Measurements from ENCODE around the gene PRKCB.

The PRKCB gene

GRCh38 chr16:24070851-24071250, 235.1 kb downstream of the PRKCB start:
- DNase-seq, result peak; percentile 40
- no peak overlapping the region for H3K27ac Mint-ChIP-seq
- H3K36me3 Mint-ChIP-seq (ENCODE audit: low read depth), result peaks cover 13% of the 10 kb centered on the region
- no peaks in the 10 kb centered on the region for H3K9me3 Mint-ChIP-seq
- H3K4me3 Mint-ChIP-seq, result no peak overlapping the region
- peaks cover 40% of the 10 kb centered on the region for H3K4me1 Mint-ChIP-seq (ENCODE audit: low read depth)
- H3K27me3 Mint-ChIP-seq, result no peaks in the 10 kb centered on the region

GRCh38 chr16:24071666-24072360, 236.0 kb downstream of the PRKCB start:
- no peaks in the 10 kb centered on the region for H3K27me3 Mint-ChIP-seq
- H3K27ac Mint-ChIP-seq, result peak overlapping the region; percentile 33
- no peaks in the 10 kb centered on the region for H3K9me3 Mint-ChIP-seq
- H3K4me3 Mint-ChIP-seq, result no peak overlapping the region
- H3K4me1 Mint-ChIP-seq (ENCODE audit: low read depth), result peaks cover 50% of the 10 kb centered on the region
- no peak for DNase-seq
- H3K36me3 Mint-ChIP-seq (ENCODE audit: low read depth), result peaks cover 15% of the 10 kb centered on the region

- Mint-ChIP-seq H3K36me3 (ENCODE audit: low read depth) (peaks cover 19% of the 10 kb centered on the region), H3K27ac (peak overlapping the region; percentile 62)
Measured at GRCh38 chr16:24073321-24073720, 237.5 kb downstream of the PRKCB start.

GRCh38 chr16:24074574-24074973, 238.8 kb downstream of the PRKCB start:
- Mint-ChIP-seq H3K27ac (no peak overlapping the region), H3K27me3 (no peaks in the 10 kb centered on the region), H3K9me3 (no peaks in the 10 kb centered on the region), H3K36me3 (ENCODE audit: low read depth) (peaks cover 15% of the 10 kb centered on the region), H3K4me3 (no peak overlapping the region), H3K4me1 (ENCODE audit: low read depth) (peaks cover 52% of the 10 kb centered on the region)
- no peak for DNase-seq

More at GRCh38 chr16:24073321-24073720, 237.5 kb downstream of the PRKCB start:
- H3K4me1 Mint-ChIP-seq (ENCODE audit: low read depth), result peaks cover 52% of the 10 kb centered on the region
- no peaks in the 10 kb centered on the region for H3K27me3 Mint-ChIP-seq
- H3K9me3 Mint-ChIP-seq, result no peaks in the 10 kb centered on the region
- H3K4me3 Mint-ChIP-seq, result no peak overlapping the region
- DNase-seq, result no peak

GRCh38 chr16:24075302-24075701, 239.5 kb downstream of the PRKCB start:
- Mint-ChIP-seq H3K4me3 (no peak overlapping the region), H3K9me3 (no peaks in the 10 kb centered on the region), H3K4me1 (ENCODE audit: low read depth) (peaks cover 49% of the 10 kb centered on the region), H3K27ac (peak overlapping the region; percentile 66), H3K27me3 (no peaks in the 10 kb centered on the region), H3K36me3 (ENCODE audit: low read depth) (peaks cover 12% of the 10 kb centered on the region)
- DNase-seq, result no peak

GRCh38 chr16:24075931-24076716, 240.3 kb downstream of the PRKCB start:
- Mint-ChIP-seq H3K9me3 (no peaks in the 10 kb centered on the region), H3K27me3 (no peaks in the 10 kb centered on the region), H3K36me3 (ENCODE audit: low read depth) (peaks cover 12% of the 10 kb centered on the region), H3K27ac (peak overlapping the region; percentile 48), H3K4me1 (ENCODE audit: low read depth) (peaks cover 45% of the 10 kb centered on the region), H3K4me3 (no peak overlapping the region)
- DNase-seq, result no peak

GRCh38 chr16:24077292-24077691, 241.5 kb downstream of the PRKCB start:
- no peak for DNase-seq
- peaks cover 12% of the 10 kb centered on the region for H3K36me3 Mint-ChIP-seq (ENCODE audit: low read depth)
- no peak overlapping the region for H3K27ac Mint-ChIP-seq
- H3K4me3 Mint-ChIP-seq, result no peak overlapping the region
- no peaks in the 10 kb centered on the region for H3K9me3 Mint-ChIP-seq
- peaks cover 36% of the 10 kb centered on the region for H3K4me1 Mint-ChIP-seq (ENCODE audit: low read depth)
- no peaks in the 10 kb centered on the region for H3K27me3 Mint-ChIP-seq

- H3K4me3 Mint-ChIP-seq, result no peak overlapping the region
- no peaks in the 10 kb centered on the region for H3K9me3 Mint-ChIP-seq
- no peaks in the 10 kb centered on the region for H3K27me3 Mint-ChIP-seq
- DNase-seq, result no peak
- H3K27ac Mint-ChIP-seq, result no peak overlapping the region
- peaks cover 8% of the 10 kb centered on the region for H3K36me3 Mint-ChIP-seq (ENCODE audit: low read depth)
- peaks cover 30% of the 10 kb centered on the region for H3K4me1 Mint-ChIP-seq (ENCODE audit: low read depth)
Measured at GRCh38 chr16:24077966-24078365, 242.2 kb downstream of the PRKCB start.

GRCh38 chr16:24085666-24086065, 249.9 kb downstream of the PRKCB start:
- Mint-ChIP-seq H3K9me3 (peaks cover 16% of the 10 kb centered on the region), H3K36me3 (ENCODE audit: low read depth) (peaks cover 49% of the 10 kb centered on the region), H3K27me3 (no peaks in the 10 kb centered on the region), H3K4me3 (no peak overlapping the region), H3K4me1 (ENCODE audit: low read depth) (peaks cover 6% of the 10 kb centered on the region), H3K27ac (no peak overlapping the region)
- no peak for DNase-seq

GRCh38 chr16:24087891-24088410, 252.2 kb downstream of the PRKCB start:
- no peak for DNase-seq
- Mint-ChIP-seq H3K9me3 (peaks cover 24% of the 10 kb centered on the region), H3K36me3 (ENCODE audit: low read depth) (peaks cover 72% of the 10 kb centered on the region), H3K4me1 (ENCODE audit: low read depth) (peaks cover 15% of the 10 kb centered on the region), H3K27ac (no peak overlapping the region), H3K4me3 (no peak overlapping the region), H3K27me3 (no peaks in the 10 kb centered on the region)

GRCh38 chr16:24088767-24089166, 253.0 kb downstream of the PRKCB start:
- H3K27ac Mint-ChIP-seq, result peak overlapping the region; percentile 50
- H3K4me3 Mint-ChIP-seq, result no peak overlapping the region
- H3K36me3 Mint-ChIP-seq (ENCODE audit: low read depth), result peaks cover 80% of the 10 kb centered on the region
- H3K4me1 Mint-ChIP-seq (ENCODE audit: low read depth), result peaks cover 17% of the 10 kb centered on the region
- H3K27me3 Mint-ChIP-seq, result no peaks in the 10 kb centered on the region
- no peak for DNase-seq
- peaks cover 24% of the 10 kb centered on the region for H3K9me3 Mint-ChIP-seq

- Mint-ChIP-seq H3K4me3 (no peak overlapping the region), H3K27ac (no peak overlapping the region), H3K9me3 (peaks cover 24% of the 10 kb centered on the region), H3K27me3 (no peaks in the 10 kb centered on the region), H3K4me1 (ENCODE audit: low read depth) (peaks cover 17% of the 10 kb centered on the region), H3K36me3 (ENCODE audit: low read depth) (peaks cover 92% of the 10 kb centered on the region)
- DNase-seq, result no peak
Measured at GRCh38 chr16:24091125-24091524, 255.3 kb downstream of the PRKCB start.

- peaks cover 19% of the 10 kb centered on the region for H3K4me1 Mint-ChIP-seq (ENCODE audit: low read depth)
- H3K9me3 Mint-ChIP-seq, result peaks cover 24% of the 10 kb centered on the region
- H3K4me3 Mint-ChIP-seq, result no peak overlapping the region
- peak overlapping the region; percentile 73 for H3K27ac Mint-ChIP-seq
- no peaks in the 10 kb centered on the region for H3K27me3 Mint-ChIP-seq
- no peak for DNase-seq
- H3K36me3 Mint-ChIP-seq (ENCODE audit: low read depth), result peaks cover 92% of the 10 kb centered on the region
Measured at GRCh38 chr16:24093049-24093448, 257.3 kb downstream of the PRKCB start.

- H3K27ac Mint-ChIP-seq, result peak overlapping the region; percentile 10
- peaks cover 16% of the 10 kb centered on the region for H3K4me1 Mint-ChIP-seq (ENCODE audit: low read depth)
- no peak overlapping the region for H3K4me3 Mint-ChIP-seq
- no peak for DNase-seq
- H3K36me3 Mint-ChIP-seq (ENCODE audit: low read depth), result peaks cover 91% of the 10 kb centered on the region
- no peaks in the 10 kb centered on the region for H3K27me3 Mint-ChIP-seq
- H3K9me3 Mint-ChIP-seq, result peaks cover 16% of the 10 kb centered on the region
Measured at GRCh38 chr16:24094660-24095059, 258.9 kb downstream of the PRKCB start.

GRCh38 chr16:24098896-24099295, 263.1 kb downstream of the PRKCB start:
- Mint-ChIP-seq H3K27ac (no peak overlapping the region), H3K4me1 (ENCODE audit: low read depth) (peaks cover 14% of the 10 kb centered on the region)

More at GRCh38 chr16:24098896-24099295, 263.1 kb downstream of the PRKCB start:
- Mint-ChIP-seq H3K9me3 (no peaks in the 10 kb centered on the region), H3K4me3 (no peak overlapping the region), H3K36me3 (ENCODE audit: low read depth) (peaks cover 81% of the 10 kb centered on the region), H3K27me3 (no peaks in the 10 kb centered on the region)
- no peak for DNase-seq
